ENCODE measurements around the gene TANGO2.

The TANGO2 gene

DNA sequence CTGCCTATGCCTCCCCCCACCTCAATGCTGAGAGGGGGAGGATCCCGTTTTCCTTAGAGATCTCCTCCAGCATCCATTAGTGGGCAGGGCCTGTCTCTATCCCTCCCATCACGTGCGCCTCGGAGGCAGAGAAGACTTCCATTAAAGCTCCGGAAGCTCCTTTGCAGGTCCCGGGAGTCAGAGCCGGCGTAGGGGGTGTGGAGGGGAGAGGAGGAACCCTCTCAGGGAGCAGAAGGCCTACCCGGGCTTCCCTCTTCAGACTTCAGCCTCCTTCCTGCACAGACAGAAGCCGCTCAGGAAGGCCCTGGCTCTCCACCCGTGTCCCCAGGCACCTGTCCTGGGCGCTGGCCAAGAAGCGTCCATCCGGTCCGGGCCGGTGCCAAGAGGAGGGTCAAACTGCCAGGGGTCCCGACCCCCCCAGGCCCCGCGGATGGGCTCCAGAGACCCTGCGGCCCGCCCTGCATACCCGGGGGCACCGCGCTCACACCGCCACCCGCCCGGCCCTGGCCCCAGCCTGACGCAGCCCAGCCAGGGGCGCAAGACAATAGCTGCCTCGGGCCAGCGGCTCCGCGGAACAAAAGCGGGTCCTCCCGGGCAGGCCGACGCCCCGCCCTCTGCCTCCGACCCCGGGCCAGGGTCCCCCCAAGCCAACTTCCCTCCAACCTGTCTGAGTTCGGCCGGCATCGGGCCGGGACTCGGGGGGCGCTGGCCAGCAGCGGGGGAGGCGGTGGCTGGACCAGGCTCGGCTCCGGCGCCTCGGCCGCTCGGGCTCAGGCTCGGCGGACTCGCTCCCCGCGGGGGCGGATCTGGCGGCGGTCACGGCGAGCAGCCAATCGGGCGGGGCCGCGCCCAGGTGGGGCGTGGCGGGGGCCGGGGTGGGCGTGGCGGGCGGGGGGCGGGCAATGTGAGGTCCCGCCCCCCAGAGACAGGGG is 34.2 kb upstream of the TANGO2 start:
- POLR2A ChIA-PET = interaction anchor here (1.0 to 4.0 kb wide), 7 partner anchors 11 to 34 kb away, joined by 3 to 25 read pairs (median 5); partner anchors contain the start of gene TANGO2
- TF ChIP-seq SUZ12 (IDR thresholded peaks at IDR 0.05) (no peak), LEF1 (IDR thresholded peaks at IDR 0.05; ENCODE audit: borderline replicate concordance) (no peak), FOXA1 (IDR thresholded peaks at IDR 0.05) (no peak), NFRKB (IDR thresholded peaks at IDR 0.05) (no peak)
- peak; percentile 99 for DNase-seq (ENCODE audit: extremely low spot score)
- CTCF ChIA-PET = no interaction called here

DNA sequence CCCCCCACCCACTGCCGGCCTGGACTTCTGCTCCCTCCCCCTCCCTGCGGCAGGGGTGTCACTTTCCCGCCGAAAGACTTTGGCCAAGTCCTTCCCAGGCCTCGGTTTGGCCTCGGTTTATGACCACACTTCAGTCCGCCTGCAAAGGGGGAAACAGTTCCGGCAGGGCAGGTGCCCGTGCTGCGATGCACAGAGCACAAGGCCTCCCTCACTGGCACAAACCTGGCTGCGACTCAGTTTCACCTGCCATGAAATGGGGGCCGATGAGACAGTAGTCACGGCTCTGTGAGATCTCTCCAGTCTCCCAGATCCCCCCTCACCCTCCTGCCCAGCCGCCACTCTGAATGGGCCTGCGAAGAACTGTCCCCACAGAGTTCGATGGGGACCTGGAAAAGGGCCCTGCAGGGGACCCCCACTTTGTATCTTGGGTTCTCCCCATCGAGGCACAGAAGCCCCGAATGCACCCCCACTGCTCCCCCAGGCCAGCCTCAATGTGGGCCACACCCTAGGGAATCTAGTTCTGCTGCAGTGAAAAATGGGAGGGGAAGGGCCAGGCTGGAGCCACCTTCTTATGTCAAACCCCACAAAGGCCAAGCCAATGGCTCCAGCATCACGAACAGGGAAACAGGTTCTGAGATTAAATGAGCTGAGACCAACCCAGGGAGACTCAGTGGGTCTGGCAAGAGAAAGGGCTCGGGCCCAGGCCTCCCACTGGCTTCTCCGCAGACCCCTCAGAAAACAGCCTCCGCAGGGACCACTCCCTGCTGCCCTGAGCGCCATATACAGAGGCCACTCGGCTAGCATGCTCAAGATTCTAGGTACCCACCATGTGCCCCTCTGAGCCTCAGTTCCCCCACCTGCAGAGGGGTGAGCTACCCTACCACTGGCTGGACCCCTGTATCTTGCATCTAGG is 33.3 kb upstream of the TANGO2 start:
- ChIA-PET POLR2A (interaction anchor here (1.0 to 1.4 kb wide), 6 partner anchors 10 to 33 kb away, joined by 3 to 8 read pairs (median 3); partner anchors contain the start of gene TANGO2), CTCF (interaction anchor here (1.4 kb wide), 1 partner anchor 26 kb away, joined by 4 read pairs; no protein-coding TSS in a partner anchor)
- no peak for TF ChIP-seq ZNF384 (IDR thresholded peaks at IDR 0.05)
- no peak for TF ChIP-seq FOXM1 (IDR thresholded peaks at IDR 0.05; ENCODE audit: borderline replicate concordance)
- TF ChIP-seq HDGF (IDR thresholded peaks at IDR 0.05; ENCODE audit: borderline replicate concordance) = no peak
- TF ChIP-seq FOXA1 (IDR thresholded peaks at IDR 0.05) = no peak
- no peak for TF ChIP-seq TARDBP (IDR thresholded peaks at IDR 0.05)
- no peak for TF ChIP-seq CTBP1 (IDR thresholded peaks at IDR 0.05; ENCODE audit: borderline replicate concordance)
- TF ChIP-seq LEF1 (IDR thresholded peaks at IDR 0.05; ENCODE audit: borderline replicate concordance) = no peak
- no peak for TF ChIP-seq BHLHE40 (IDR thresholded peaks at IDR 0.05; ENCODE audit: borderline replicate concordance)
- TF ChIP-seq ELF4 (IDR thresholded peaks at IDR 0.05) = no peak
- no peak for TF ChIP-seq SUZ12 (IDR thresholded peaks at IDR 0.05)
- no peak for TF ChIP-seq NFRKB (IDR thresholded peaks at IDR 0.05)
- TF ChIP-seq SP1 (IDR thresholded peaks at IDR 0.05) = no peak
- TF ChIP-seq ARNT (IDR thresholded peaks at IDR 0.05) = no peak
- no peak for TF ChIP-seq FOXK2 (IDR thresholded peaks at IDR 0.05)
- TF ChIP-seq L3MBTL2 (conservative IDR thresholded peaks at IDR 0.05) = no peak
- TF ChIP-seq, protein P1, sequence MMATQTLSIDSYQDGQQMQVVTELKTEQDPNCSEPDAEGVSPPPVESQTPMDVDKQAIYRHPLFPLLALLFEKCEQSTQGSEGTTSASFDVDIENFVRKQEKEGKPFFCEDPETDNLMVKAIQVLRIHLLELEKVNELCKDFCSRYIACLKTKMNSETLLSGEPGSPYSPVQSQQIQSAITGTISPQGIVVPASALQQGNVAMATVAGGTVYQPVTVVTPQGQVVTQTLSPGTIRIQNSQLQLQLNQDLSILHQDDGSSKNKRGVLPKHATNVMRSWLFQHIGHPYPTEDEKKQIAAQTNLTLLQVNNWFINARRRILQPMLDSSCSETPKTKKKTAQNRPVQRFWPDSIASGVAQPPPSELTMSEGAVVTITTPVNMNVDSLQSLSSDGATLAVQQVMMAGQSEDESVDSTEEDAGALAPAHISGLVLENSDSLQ (IDR thresholded peaks at IDR 0.05) = no peak
- no peak for DNase-seq (ENCODE audit: extremely low spot score)

DNA sequence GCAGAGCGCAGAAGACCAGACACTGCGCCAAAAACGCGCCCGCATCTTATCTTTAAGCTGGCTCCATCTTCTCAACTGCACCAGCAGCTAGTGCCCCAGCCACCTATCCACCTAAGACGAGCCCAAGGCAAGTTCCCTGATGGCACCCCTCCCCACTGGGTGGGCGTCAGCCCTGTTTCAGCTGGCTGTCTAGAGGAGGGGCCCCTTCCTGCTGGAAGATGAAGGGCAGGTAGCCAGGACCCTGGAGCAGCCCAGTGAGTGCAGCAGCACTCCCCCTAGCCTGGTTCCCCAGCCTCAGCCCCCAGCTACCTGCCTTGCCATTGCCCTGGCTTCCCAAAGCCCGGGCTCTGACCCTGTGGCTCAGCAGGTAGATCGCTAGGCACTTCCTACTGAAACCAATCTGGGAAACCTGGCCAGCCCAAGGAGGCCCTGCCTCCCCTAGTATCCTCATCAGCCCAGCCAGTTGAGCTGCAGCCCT is 32.5 kb upstream of the TANGO2 start:
- CTCF ChIA-PET = interaction anchor here (1.4 kb wide), 1 partner anchor 25 kb away, joined by 4 read pairs; no protein-coding TSS in a partner anchor
- no peak for DNase-seq (ENCODE audit: extremely low spot score)
- POLR2A ChIA-PET = interaction anchor here (1.0 to 1.2 kb wide), 3 partner anchors 14 to 25 kb away, joined by 3 read pairs; no protein-coding TSS in a partner anchor
- TF ChIP-seq BHLHE40 (IDR thresholded peaks at IDR 0.05; ENCODE audit: borderline replicate concordance) (no peak), FOXM1 (IDR thresholded peaks at IDR 0.05; ENCODE audit: borderline replicate concordance) (no peak), LEF1 (IDR thresholded peaks at IDR 0.05; ENCODE audit: borderline replicate concordance) (no peak), FOXA1 (IDR thresholded peaks at IDR 0.05) (no peak), HDGF (IDR thresholded peaks at IDR 0.05; ENCODE audit: borderline replicate concordance) (no peak), TARDBP (IDR thresholded peaks at IDR 0.05) (no peak), ARNT (IDR thresholded peaks at IDR 0.05) (no peak), ELF4 (IDR thresholded peaks at IDR 0.05) (no peak), SUZ12 (IDR thresholded peaks at IDR 0.05) (no peak), CTBP1 (IDR thresholded peaks at IDR 0.05; ENCODE audit: borderline replicate concordance) (no peak), L3MBTL2 (conservative IDR thresholded peaks at IDR 0.05) (no peak), FOXK2 (IDR thresholded peaks at IDR 0.05) (no peak), ZNF384 (IDR thresholded peaks at IDR 0.05) (no peak), NFRKB (IDR thresholded peaks at IDR 0.05) (no peak), SP1 (IDR thresholded peaks at IDR 0.05) (no peak)
- TF ChIP-seq, protein P1 (IDR thresholded peaks at IDR 0.05) = no peak

DNA sequence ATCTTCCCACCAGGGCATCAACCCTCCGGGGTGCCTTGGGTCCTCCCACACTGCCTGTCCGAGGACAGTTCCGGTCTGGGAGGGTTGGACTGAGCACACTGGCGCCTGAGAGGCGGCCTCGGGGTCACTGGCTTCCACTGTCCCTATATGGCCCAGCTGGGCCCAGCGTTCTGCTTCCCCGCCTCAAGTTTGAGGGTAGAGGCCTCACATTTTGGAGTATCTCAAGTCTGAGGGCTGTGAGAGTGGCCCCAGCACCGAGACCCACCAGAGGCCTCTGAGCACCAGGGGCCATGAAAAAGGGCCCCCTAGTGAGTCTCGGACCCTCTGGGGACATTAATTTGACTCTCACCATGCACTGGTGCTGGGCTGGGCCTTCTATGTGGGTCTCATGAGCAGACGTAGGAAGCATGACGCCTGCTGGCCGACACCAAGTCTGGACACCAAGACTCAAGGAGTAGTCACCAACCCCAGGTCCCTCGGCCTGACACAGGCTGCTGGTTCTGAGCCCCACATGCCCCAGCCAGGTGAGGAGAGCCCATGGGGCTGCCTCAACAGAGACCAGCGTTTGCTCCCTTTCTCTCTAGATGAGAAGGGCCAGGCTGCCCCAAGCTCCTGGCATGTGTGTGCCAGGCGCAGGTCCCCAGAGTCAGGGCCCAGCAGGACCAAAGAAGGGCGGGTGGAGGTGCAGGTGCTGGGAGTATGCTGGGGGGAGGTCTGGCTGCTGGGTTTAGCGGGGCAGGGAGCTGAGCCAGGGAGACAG is 31.8 kb upstream of the TANGO2 start:
- POLR2A ChIA-PET = interaction anchor here (1.2 kb wide), 1 partner anchor 22 kb away, joined by 3 read pairs; no protein-coding TSS in a partner anchor
- TF ChIP-seq FOXK2 (IDR thresholded peaks at IDR 0.05) = no peak
- no peak for TF ChIP-seq HDGF (IDR thresholded peaks at IDR 0.05; ENCODE audit: borderline replicate concordance)
- no peak for TF ChIP-seq CTBP1 (IDR thresholded peaks at IDR 0.05; ENCODE audit: borderline replicate concordance)
- no peak for TF ChIP-seq TARDBP (IDR thresholded peaks at IDR 0.05)
- no peak for TF ChIP-seq L3MBTL2 (conservative IDR thresholded peaks at IDR 0.05)
- no peak for TF ChIP-seq NFRKB (IDR thresholded peaks at IDR 0.05)
- no peak for TF ChIP-seq SUZ12 (IDR thresholded peaks at IDR 0.05)
- TF ChIP-seq BHLHE40 (IDR thresholded peaks at IDR 0.05; ENCODE audit: borderline replicate concordance) = no peak
- no peak for TF ChIP-seq SP1 (IDR thresholded peaks at IDR 0.05)
- TF ChIP-seq LEF1 (IDR thresholded peaks at IDR 0.05; ENCODE audit: borderline replicate concordance) = no peak
- no peak for TF ChIP-seq ZNF384 (IDR thresholded peaks at IDR 0.05)
- TF ChIP-seq FOXA1 (IDR thresholded peaks at IDR 0.05) = no peak
- TF ChIP-seq ARNT (IDR thresholded peaks at IDR 0.05) = no peak
- TF ChIP-seq FOXM1 (IDR thresholded peaks at IDR 0.05; ENCODE audit: borderline replicate concordance) = no peak
- no peak for TF ChIP-seq ELF4 (IDR thresholded peaks at IDR 0.05)
- TF ChIP-seq, protein P1 (IDR thresholded peaks at IDR 0.05) = no peak
- DNase-seq (ENCODE audit: extremely low spot score) = no peak
- CTCF ChIA-PET = interaction anchor here (0.6 to 1.4 kb wide), 2 partner anchors 24 kb away, joined by 3 to 4 read pairs; no protein-coding TSS in a partner anchor
